PC-3 (cell line): ENCODE measurements around the gene CD2. TPM values are rescaled to one million over a fixed set of nuclear protein-coding genes. Genes with fewer than 3 reads are reported as not detected.

Experiments used
- ATAC-seq: fragments of 200-7000 bp; cut with Tn5 transposase; 2 replicates; pipeline ENCODE4 v1.9.1; 2020; ENCODE audit warnings: mild to moderate bottlenecking, moderate library complexity
- BruUV-seq: library from RNA; stranded (reverse); fragments of 400-500 nt; replicated peaks from 2 replicates; lab custom pipeline; 2021; lab: Mats Ljungman, UMichigan
- CTCF ChIA-PET: fragments of 300-600 bp; sonication (Branson Sonifier 250); formaldehyde crosslinking; loops from one replicate; lab custom pipeline; 2022; ENCODE audit warnings: antibody characterized with exemption; lab: Charles Lee
- POLR2A ChIA-PET: fragments of 300-600 bp; sonication (Branson Sonifier 250); formaldehyde crosslinking; loops from one replicate; lab custom pipeline; 2022; ENCODE audit warnings: antibody characterized with exemption; ENCODE audit not compliant: unreplicated experiment; lab: Charles Lee
- DNase-seq: peaks from one replicate; pipeline ENCODE4 v3.0.0-alpha.2; 2015
- H2AFZ ChIP-seq: fragments of 300-600 bp; sonication (generic); 2 replicates; pipeline ENCODE4 v1.6.0; 2016; ENCODE audit warnings: antibody characterized with exemption, low read length
- H3F3A ChIP-seq: fragments of 300-600 bp; sonication (generic); one replicate; pipeline ENCODE4 v1.6.0; 2017; ENCODE audit warnings: antibody characterized with exemption, low read length, control low read depth, mild to moderate bottlenecking; ENCODE audit not compliant: unreplicated experiment
- H3K27ac ChIP-seq: fragments of 300-600 bp; sonication (generic); 2 replicates; pipeline ENCODE4 v1.5.1; 2016; ENCODE audit warnings: mild to moderate bottlenecking, low read length
- H3K27me3 ChIP-seq: fragments of 300-600 bp; sonication (generic); 2 replicates; pipeline ENCODE4 v1.6.1; 2016; ENCODE audit warnings: low read length, mixed read lengths
- H3K36me3 ChIP-seq: fragments of 300-600 bp; sonication (generic); 2 replicates; pipeline ENCODE4 v1.6.1; 2016; ENCODE audit warnings: low read depth, mixed run types, low read length, mixed read lengths
- H3K4me1 ChIP-seq: fragments of 300-600 bp; sonication (generic); 2 replicates; pipeline ENCODE4 v1.5.1; 2016; ENCODE audit warnings: low read length; ENCODE audit not compliant: insufficient read depth
- H3K4me2 ChIP-seq: fragments of 300-600 bp; sonication (generic); 2 replicates; pipeline ENCODE4 v1.6.0; 2016; ENCODE audit warnings: low read length
- H3K4me3 ChIP-seq: fragments of 300-600 bp; sonication (generic); 2 replicates; pipeline ENCODE4 v1.5.1; 2016; ENCODE audit warnings: mild to moderate bottlenecking, low read length, mixed read lengths
- H3K79me2 ChIP-seq: fragments of 300-600 bp; sonication (generic); 2 replicates; pipeline ENCODE4 v1.6.1; 2017; ENCODE audit warnings: low read length, mixed read lengths
- H3K9ac ChIP-seq: fragments of 300-600 bp; sonication (generic); 2 replicates; pipeline ENCODE4 v1.6.0; 2016; ENCODE audit warnings: mild to moderate bottlenecking, low read length
- H3K9me2 ChIP-seq: fragments of 300-600 bp; sonication (generic); replicated peaks from 2 replicates; pipeline ENCODE4 v1.6.1; 2016; ENCODE audit warnings: mixed run types, low read length, mixed read lengths
- H3K9me3 ChIP-seq: fragments of 300-600 bp; sonication (generic); 2 replicates; pipeline ENCODE4 v1.6.1; 2016; ENCODE audit warnings: low read length, mixed read lengths
- H4K20me1 ChIP-seq: fragments of 300-600 bp; sonication (generic); 2 replicates; pipeline ENCODE4 v1.6.1; 2016; ENCODE audit warnings: low read length, mixed read lengths
- EZH2 ChIP-seq: fragments of 300-600 bp; sonication (generic); IDR thresholded peaks from one replicate; pipeline ENCODE4 v1.6.1; 2017; ENCODE audit warnings: antibody characterized with exemption, mild to moderate bottlenecking, low read length; ENCODE audit not compliant: unreplicated experiment
- EZH2phosphoT487 ChIP-seq: fragments of 300-600 bp; sonication (generic); IDR thresholded peaks from 2 replicates; pipeline ENCODE4 v1.6.1; 2018; ENCODE audit warnings: mild to moderate bottlenecking, antibody characterized with exemption, low read length, borderline replicate concordance
- intact Hi-C: fragments of 100-400 bp; cut with micrococcal nuclease; formaldehyde crosslinking; loops from 2 replicates; pipeline ENCODE4 v1.9.0; 2023
- total RNA-seq: library from RNA; depleted of rRNA; stranded (reverse); fragments of >200 nt; gene quantifications from 2 replicates; pipeline ENCODE4 v1.2.3, GENCODE V29; 2014
- TF ChIP-seq, protein P1 (sequence below): fragments of 300-600 bp; sonication (generic); conservative IDR thresholded peaks from 2 replicates; pipeline ENCODE4 v1.5.1; 2017; ENCODE audit warnings: antibody characterized with exemption, low read depth, mild to moderate bottlenecking, low read length

The CD2 gene
- total RNA-seq, 1 experiment from 2014 or later, result not detected

DNA sequence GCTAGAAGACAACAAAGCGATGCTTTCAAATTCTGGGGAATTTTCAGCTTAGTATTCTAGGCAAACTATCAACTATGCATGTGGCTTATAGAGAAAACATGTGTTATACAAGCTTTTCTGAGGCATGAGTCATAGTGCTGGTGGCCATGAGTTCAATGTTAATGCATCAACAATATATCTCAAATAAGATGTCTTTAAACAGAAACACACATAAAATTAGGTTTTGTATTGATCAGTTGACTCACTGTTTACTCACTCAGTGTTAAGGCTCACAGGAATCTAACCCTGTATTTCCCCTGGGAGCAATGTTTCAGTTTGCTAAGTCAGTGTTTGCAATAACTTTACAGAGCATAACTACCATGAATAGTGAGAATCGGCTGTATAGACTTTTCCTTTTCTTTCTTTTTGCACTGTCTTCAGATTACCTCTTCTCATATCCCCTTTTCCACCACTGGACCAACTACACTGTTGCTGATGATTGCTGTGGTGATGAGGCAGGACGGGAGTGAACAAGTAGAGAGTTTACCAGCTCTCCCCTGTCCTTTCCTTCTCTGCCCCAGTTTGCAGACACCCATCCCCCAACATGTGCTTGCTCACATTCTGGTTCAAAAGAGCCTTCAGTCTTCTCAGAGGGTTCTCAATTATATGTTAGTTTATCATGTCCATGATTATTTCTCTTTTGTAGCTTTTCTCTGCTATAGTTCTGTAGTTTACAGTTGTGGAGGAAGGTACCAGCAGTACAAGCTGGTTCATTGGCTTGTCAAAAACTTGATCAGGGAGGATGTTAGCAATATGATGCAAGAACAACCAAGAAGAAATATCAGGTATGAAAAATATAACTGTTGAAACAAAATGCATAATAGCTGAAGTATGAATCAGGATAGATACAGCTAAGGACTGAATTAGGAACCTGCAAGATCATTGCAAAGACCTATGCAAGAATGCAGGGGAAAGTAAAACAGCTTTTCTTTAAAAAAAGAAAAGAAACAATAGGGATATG lies 23.9 kb downstream of the CD2 start:
- no peaks in the 10 kb centered on the region for H3K9me2 ChIP-seq
- H3K27me3 ChIP-seq, result no peaks in the 10 kb centered on the region
- H3K9ac ChIP-seq, result no peak overlapping the region
- H3K9me3 ChIP-seq, result no peaks in the 10 kb centered on the region
- no peaks in the 10 kb centered on the region for H3F3A ChIP-seq
- no peaks in the 10 kb centered on the region for H3K79me2 ChIP-seq
- TF ChIP-seq EZH2phosphoT487 (no peak), EZH2 (no peak)
- TF ChIP-seq, protein P1, sequence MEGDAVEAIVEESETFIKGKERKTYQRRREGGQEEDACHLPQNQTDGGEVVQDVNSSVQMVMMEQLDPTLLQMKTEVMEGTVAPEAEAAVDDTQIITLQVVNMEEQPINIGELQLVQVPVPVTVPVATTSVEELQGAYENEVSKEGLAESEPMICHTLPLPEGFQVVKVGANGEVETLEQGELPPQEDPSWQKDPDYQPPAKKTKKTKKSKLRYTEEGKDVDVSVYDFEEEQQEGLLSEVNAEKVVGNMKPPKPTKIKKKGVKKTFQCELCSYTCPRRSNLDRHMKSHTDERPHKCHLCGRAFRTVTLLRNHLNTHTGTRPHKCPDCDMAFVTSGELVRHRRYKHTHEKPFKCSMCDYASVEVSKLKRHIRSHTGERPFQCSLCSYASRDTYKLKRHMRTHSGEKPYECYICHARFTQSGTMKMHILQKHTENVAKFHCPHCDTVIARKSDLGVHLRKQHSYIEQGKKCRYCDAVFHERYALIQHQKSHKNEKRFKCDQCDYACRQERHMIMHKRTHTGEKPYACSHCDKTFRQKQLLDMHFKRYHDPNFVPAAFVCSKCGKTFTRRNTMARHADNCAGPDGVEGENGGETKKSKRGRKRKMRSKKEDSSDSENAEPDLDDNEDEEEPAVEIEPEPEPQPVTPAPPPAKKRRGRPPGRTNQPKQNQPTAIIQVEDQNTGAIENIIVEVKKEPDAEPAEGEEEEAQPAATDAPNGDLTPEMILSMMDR, result no peak
- POLR2A ChIA-PET, result interaction anchor here (0.5 kb wide), 1 partner anchor 653 kb away, joined by 7 read pairs; no protein-coding TSS in a partner anchor
- H3K36me3 ChIP-seq, result no peaks in the 10 kb centered on the region
- DNase-seq (peak; percentile 74), ATAC-seq (peak; percentile 92)
- H3K4me1 ChIP-seq, result peaks cover 16% of the 10 kb centered on the region
- H3K27ac ChIP-seq, result peak overlapping the region; percentile 58
- CTCF ChIA-PET, result interaction anchor here (0.5 kb wide), 1 partner anchor 282 kb away, joined by 6 read pairs; the partner anchor contains the start of gene TTF2
- intact Hi-C loops, result no loop called here
- H4K20me1 ChIP-seq, result no peaks in the 10 kb centered on the region
- peak overlapping the region; percentile 49 for H3K4me3 ChIP-seq
- peak overlapping the region; percentile 49 for H2AFZ ChIP-seq
- H3K4me2 ChIP-seq, result peak overlapping the region; percentile 69
- BruUV-seq, result no TSS peak

DNA sequence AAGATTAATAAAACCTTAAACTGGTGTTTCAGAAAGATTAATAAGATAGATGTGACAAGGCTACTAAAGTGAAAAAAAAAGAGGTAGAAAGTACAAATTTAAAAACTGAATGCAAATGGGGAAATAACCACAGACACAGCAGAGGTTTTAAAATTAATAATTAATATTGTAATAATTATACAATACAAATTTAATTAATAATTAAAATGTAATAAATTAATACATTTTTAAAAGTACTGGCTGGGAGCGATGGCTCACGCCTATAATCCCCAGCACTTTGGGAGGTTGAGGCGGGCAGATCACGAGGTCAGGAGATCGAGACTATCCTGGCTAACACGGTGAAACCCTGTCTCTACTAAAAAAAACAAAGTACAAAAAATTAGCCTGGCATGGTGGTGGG lies 26.8 kb downstream of the CD2 start:
- Histone ChIP-seq H3K9ac (no peak overlapping the region), H2AFZ (no peak overlapping the region), H3K36me3 (no peaks in the 10 kb centered on the region), H3K27me3 (peaks cover 5% of the 10 kb centered on the region; the same call in 1 of the 2 replicates), H3K9me3 (no peaks in the 10 kb centered on the region), H3K4me3 (no peak overlapping the region), H3F3A (no peaks in the 10 kb centered on the region), H3K9me2 (no peaks in the 10 kb centered on the region), H3K27ac (no peak overlapping the region), H3K4me2 (no peak overlapping the region), H3K4me1 (peaks cover 16% of the 10 kb centered on the region), H4K20me1 (no peaks in the 10 kb centered on the region), H3K79me2 (no peaks in the 10 kb centered on the region)
- ATAC-seq (no peak), DNase-seq (no peak)
- intact Hi-C loops, result no loop called here
- BruUV-seq, result no TSS peak
- ChIA-PET POLR2A (no interaction called here), CTCF (no interaction called here)
- no peak for TF ChIP-seq EZH2phosphoT487
- no peak for TF ChIP-seq EZH2
- TF ChIP-seq, protein P1, result no peak
